CD4-positive, alpha-beta T cell treated with Interferon gamma for 1 hour (primary cell): Measurements from ENCODE around the gene SP1.
"Not testable (repeated sequence)": the region's sequence is repeated elsewhere in the genome, so short reads cannot be mapped to it uniquely, and the experiment has no call there.

Experiments
- DNase-seq: peaks from one replicate; pipeline ENCODE4 v3.0.0-alpha.2; 2020

The SP1 gene

GRCh38 chr12:53380104-53380793, at the start of gene SP1:
Gene SP1 (plus strand): TSS chr12:53380176. CDS start chr12:53380292, 116 bp downstream.
- peak; percentile 92 for DNase-seq

GRCh38 chr12:53330671-53331070, 49.3 kb upstream of the SP1 start:
- no peak for DNase-seq

- not testable (repeated sequence) for DNase-seq
Observed at GRCh38 chr12:53332339-53332738, 47.6 kb upstream of the SP1 start.

GRCh38 chr12:53332744-53333143, 47.2 kb upstream of the SP1 start:
- DNase-seq: no peak

- DNase-seq: no peak
Observed at GRCh38 chr12:53333289-53333688, 46.7 kb upstream of the SP1 start.

GRCh38 chr12:53333845-53334244, 46.1 kb upstream of the SP1 start:
- DNase-seq: no peak

- DNase-seq: no peak
Observed at GRCh38 chr12:53334822-53335221, 45.2 kb upstream of the SP1 start.

- peak; percentile 13 for DNase-seq
Observed at GRCh38 chr12:53336181-53336681, 43.7 kb upstream of the SP1 start, which contains the start of gene SP7. Gene SP7 (minus strand): TSS chr12:53336354. CDS start chr12:53335646, 708 bp downstream.

- no peak for DNase-seq
Observed at GRCh38 chr12:53338017-53338416, 42.0 kb upstream of the SP1 start.

- no peak for DNase-seq
Observed at GRCh38 chr12:53338916-53339315, 41.1 kb upstream of the SP1 start.

GRCh38 chr12:53340398-53340797, 39.6 kb upstream of the SP1 start:
- DNase-seq: no peak

GRCh38 chr12:53343449-53343848, 36.5 kb upstream of the SP1 start:
- DNase-seq: no peak

- no peak for DNase-seq
Observed at GRCh38 chr12:53343969-53344368, 36.0 kb upstream of the SP1 start.

- no peak for DNase-seq
Observed at GRCh38 chr12:53344487-53344823, 35.5 kb upstream of the SP1 start.

- DNase-seq: peak; percentile 73
Observed at GRCh38 chr12:53344824-53345485, 35.0 kb upstream of the SP1 start.

- DNase-seq: no peak
Observed at GRCh38 chr12:53345486-53346188, 34.3 kb upstream of the SP1 start.

- DNase-seq: no peak
Observed at GRCh38 chr12:53346491-53346890, 33.5 kb upstream of the SP1 start.

GRCh38 chr12:53347905-53348304, 32.1 kb upstream of the SP1 start:
- no peak for DNase-seq

GRCh38 chr12:53352331-53353256, 27.4 kb upstream of the SP1 start:
- peak; percentile 81 for DNase-seq

- DNase-seq: no peak
Observed at GRCh38 chr12:53353257-53353655, 26.7 kb upstream of the SP1 start.

GRCh38 chr12:53355121-53355520, 24.9 kb upstream of the SP1 start:
- no peak for DNase-seq

- no peak for DNase-seq
Observed at GRCh38 chr12:53358836-53359419, 21.0 kb upstream of the SP1 start.
